Hepatic stellate cell (primary cell): ENCODE measurements around the gene TBL3.
"Not testable (repeated sequence)": the region's sequence is repeated elsewhere in the genome, so short reads cannot be mapped to it uniquely, and the experiment has no call there.

Experiments used
- DNase-seq: peaks from one replicate; pipeline ENCODE4 v3.0.0; 2011; ENCODE audit warnings: low spot score

Gene TBL3

GRCh38 chr16:1999866-2000514, 28.1 kb downstream of the TBL3 start:
- DNase-seq = no peak

- no peak for DNase-seq
Observed at GRCh38 chr16:2001035-2001434, 29.2 kb downstream of the TBL3 start.

- DNase-seq = no peak
Observed at GRCh38 chr16:2001456-2002355, 29.9 kb downstream of the TBL3 start.

- no peak for DNase-seq
Observed at GRCh38 chr16:2002406-2003230, 30.8 kb downstream of the TBL3 start.

GRCh38 chr16:2003231-2003826, 31.5 kb downstream of the TBL3 start:
- no peak for DNase-seq

GRCh38 chr16:2003827-2004641, 32.2 kb downstream of the TBL3 start:
- DNase-seq = peak; percentile 96

GRCh38 chr16:2004795-2005517, 33.1 kb downstream of the TBL3 start:
- no peak for DNase-seq

- DNase-seq = no peak
Observed at GRCh38 chr16:2005646-2006045, 33.8 kb downstream of the TBL3 start.

GRCh38 chr16:2006317-2006716, 34.5 kb downstream of the TBL3 start:
- DNase-seq = no peak

GRCh38 chr16:2007081-2007836, 35.4 kb downstream of the TBL3 start:
- no peak for DNase-seq

- DNase-seq = no peak
Observed at GRCh38 chr16:2008009-2008526, 36.2 kb downstream of the TBL3 start.

- DNase-seq = peak; percentile 62
Observed at GRCh38 chr16:2008631-2009163, 36.8 kb downstream of the TBL3 start.

GRCh38 chr16:2009164-2009711, 37.4 kb downstream of the TBL3 start:
- DNase-seq = no peak

- DNase-seq = peak; percentile 94
Observed at GRCh38 chr16:2009791-2010510, 38.1 kb downstream of the TBL3 start, which contains the start of gene ZNF598. Gene ZNF598 (minus strand): TSS chr16:2009821.

- not testable (repeated sequence) for DNase-seq
Observed at GRCh38 chr16:2011726-2012125, 39.9 kb downstream of the TBL3 start.

GRCh38 chr16:2013527-2013926, 41.7 kb downstream of the TBL3 start:
- DNase-seq = no peak

- no peak for DNase-seq
Observed at GRCh38 chr16:2015117-2015946, 43.5 kb downstream of the TBL3 start.

GRCh38 chr16:2015947-2016208, 44.0 kb downstream of the TBL3 start:
- DNase-seq = no peak
